ENCODE results near the gene ARFGAP1.

The ARFGAP1 gene

GRCh38 chr20:63291811-63292210 lies 19.2 kb downstream of the ARFGAP1 start:
- ChIA-PET CTCF (interaction anchor here (0.8 to 1.8 kb wide), 4 partner anchors 11 to 90 kb away, joined by 3 to 9 read pairs (median 5); no protein-coding TSS in a partner anchor), POLR2A (interaction anchor here (2.1 kb wide), 1 partner anchor 19 kb away, joined by 6 read pairs; the partner anchor contains the start of gene ARFGAP1)
- DNase-seq (ENCODE audit: extremely low spot score), result no peak
- TF ChIP-seq FOXM1 (IDR thresholded peaks at IDR 0.05; ENCODE audit: borderline replicate concordance), result no peak
- no peak for TF ChIP-seq ARNT (IDR thresholded peaks at IDR 0.05)
- no peak for TF ChIP-seq TARDBP (IDR thresholded peaks at IDR 0.05)
- TF ChIP-seq FOXA1 (IDR thresholded peaks at IDR 0.05), result no peak
- no peak for TF ChIP-seq HDGF (IDR thresholded peaks at IDR 0.05; ENCODE audit: borderline replicate concordance)

DNA sequence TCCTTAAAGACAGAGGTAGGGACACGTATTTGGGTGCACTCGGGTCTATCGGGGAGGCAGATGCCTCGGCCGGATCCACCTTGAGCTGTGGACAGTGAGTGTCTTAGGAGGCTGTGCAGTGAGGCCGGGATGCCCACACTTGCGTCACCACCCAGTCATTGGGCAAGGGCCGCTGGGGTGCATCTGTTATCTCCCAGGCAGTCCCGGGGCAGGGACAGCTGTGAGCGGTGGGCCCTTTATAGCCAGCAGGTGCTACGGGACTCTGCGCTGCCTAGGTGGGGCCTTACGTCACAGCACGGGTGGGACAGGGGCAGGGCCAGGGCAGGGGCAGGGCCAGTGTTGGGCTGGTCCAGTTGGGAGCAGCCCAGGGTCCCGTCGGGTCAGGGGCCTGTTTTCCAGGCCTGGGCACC lies 19.7 kb downstream of the ARFGAP1 start:
- POLR2A ChIA-PET, result interaction anchor here (2.1 kb wide), 1 partner anchor 19 kb away, joined by 6 read pairs; the partner anchor contains the start of gene ARFGAP1
- no peak for DNase-seq (ENCODE audit: extremely low spot score)
- CTCF ChIA-PET, result interaction anchor here (0.8 to 1.8 kb wide), 3 partner anchors 17 to 89 kb away, joined by 3 to 7 read pairs (median 3); no protein-coding TSS in a partner anchor
- TF ChIP-seq TARDBP (IDR thresholded peaks at IDR 0.05), result no peak
- TF ChIP-seq ARNT (IDR thresholded peaks at IDR 0.05), result no peak
- no peak for TF ChIP-seq PKNOX1 (IDR thresholded peaks at IDR 0.05)
- no peak for TF ChIP-seq L3MBTL2 (conservative IDR thresholded peaks at IDR 0.05)
- no peak for TF ChIP-seq SUZ12 (IDR thresholded peaks at IDR 0.05)
- no peak for TF ChIP-seq FOXM1 (IDR thresholded peaks at IDR 0.05; ENCODE audit: borderline replicate concordance)
- no peak for TF ChIP-seq BHLHE40 (IDR thresholded peaks at IDR 0.05; ENCODE audit: borderline replicate concordance)
- TF ChIP-seq LEF1 (IDR thresholded peaks at IDR 0.05; ENCODE audit: borderline replicate concordance), result no peak
- no peak for TF ChIP-seq NFRKB (IDR thresholded peaks at IDR 0.05)

DNA sequence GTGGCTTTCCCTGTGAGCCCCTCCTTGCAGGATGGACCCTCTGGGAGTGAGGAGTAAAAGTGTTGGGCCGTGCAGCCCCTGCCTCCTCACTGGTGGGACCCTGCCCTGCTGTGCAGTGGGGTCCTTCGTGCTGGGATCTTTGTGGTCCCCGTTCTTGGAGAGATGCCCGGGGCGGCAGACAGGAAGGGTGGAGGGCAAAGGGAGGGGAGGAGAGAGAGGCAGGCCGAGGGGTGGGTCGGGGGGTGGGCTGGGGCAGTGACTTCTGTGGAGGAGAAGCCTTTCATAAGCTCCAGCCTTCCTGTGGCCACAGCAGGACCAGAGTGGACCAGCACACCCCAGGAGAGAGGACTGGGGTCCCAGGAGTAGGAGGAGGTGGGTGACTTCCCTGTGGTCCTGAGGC lies 20.3 kb downstream of the ARFGAP1 start, which contains the start of gene COL20A1:
Gene COL20A1 (plus strand): TSS at position 283 of the 400 bp plus-strand sequence. CDS start 1,922 bp downstream, outside the sequence.
- POLR2A ChIA-PET, result no interaction called here
- TF ChIP-seq SP1 (IDR thresholded peaks at IDR 0.05), result no peak
- no peak for TF ChIP-seq ELF4 (IDR thresholded peaks at IDR 0.05)
- no peak for TF ChIP-seq L3MBTL2 (conservative IDR thresholded peaks at IDR 0.05)
- no peak for TF ChIP-seq FOXM1 (IDR thresholded peaks at IDR 0.05; ENCODE audit: borderline replicate concordance)
- no peak for TF ChIP-seq FOXK2 (IDR thresholded peaks at IDR 0.05)
- TF ChIP-seq ZNF384 (IDR thresholded peaks at IDR 0.05), result no peak
- no peak for TF ChIP-seq HDGF (IDR thresholded peaks at IDR 0.05; ENCODE audit: borderline replicate concordance)
- TF ChIP-seq TARDBP (IDR thresholded peaks at IDR 0.05), result no peak
- TF ChIP-seq LEF1 (IDR thresholded peaks at IDR 0.05; ENCODE audit: borderline replicate concordance), result no peak
- no peak for TF ChIP-seq BHLHE40 (IDR thresholded peaks at IDR 0.05; ENCODE audit: borderline replicate concordance)
- TF ChIP-seq ARNT (IDR thresholded peaks at IDR 0.05), result no peak
- TF ChIP-seq FOXA1 (IDR thresholded peaks at IDR 0.05), result no peak
- no peak for TF ChIP-seq CTBP1 (IDR thresholded peaks at IDR 0.05; ENCODE audit: borderline replicate concordance)
- CTCF ChIA-PET, result no interaction called here
- DNase-seq (ENCODE audit: extremely low spot score), result no peak

DNA sequence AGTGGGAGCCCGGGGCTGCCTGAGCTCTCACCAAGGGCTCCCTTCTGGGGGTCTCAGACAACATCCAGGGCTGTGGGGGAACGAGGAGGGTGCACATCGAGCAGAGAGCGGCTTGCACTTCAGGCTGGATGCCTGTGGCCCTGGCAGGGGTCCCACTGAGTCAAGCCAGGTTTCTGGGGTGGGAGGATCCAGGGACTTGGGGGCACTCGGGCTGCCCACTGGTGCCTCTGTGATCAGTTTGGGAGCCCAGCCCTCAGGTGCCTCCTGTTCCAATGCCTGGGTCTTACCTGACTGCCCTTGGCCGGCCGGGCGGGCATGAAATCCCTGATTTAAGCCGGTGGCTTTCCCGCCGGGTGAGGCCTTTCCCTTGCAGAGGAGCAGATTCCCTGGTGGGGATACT lies 20.8 kb downstream of the ARFGAP1 start:
- CTCF ChIA-PET, result interaction anchor here (0.5 to 1.1 kb wide), 2 partner anchors 16 to 65 kb away, joined by 3 read pairs; no protein-coding TSS in a partner anchor
- DNase-seq (ENCODE audit: extremely low spot score), result no peak
- TF ChIP-seq FOXK2 (IDR thresholded peaks at IDR 0.05) (no peak), ZNF384 (IDR thresholded peaks at IDR 0.05) (no peak), BHLHE40 (IDR thresholded peaks at IDR 0.05; ENCODE audit: borderline replicate concordance) (no peak), CTBP1 (IDR thresholded peaks at IDR 0.05; ENCODE audit: borderline replicate concordance) (no peak), LEF1 (IDR thresholded peaks at IDR 0.05; ENCODE audit: borderline replicate concordance) (no peak), TARDBP (IDR thresholded peaks at IDR 0.05) (no peak), ARNT (IDR thresholded peaks at IDR 0.05) (no peak), FOXM1 (IDR thresholded peaks at IDR 0.05; ENCODE audit: borderline replicate concordance) (no peak), SP1 (IDR thresholded peaks at IDR 0.05) (no peak), ELF4 (IDR thresholded peaks at IDR 0.05) (no peak)
- POLR2A ChIA-PET, result no interaction called here

DNA sequence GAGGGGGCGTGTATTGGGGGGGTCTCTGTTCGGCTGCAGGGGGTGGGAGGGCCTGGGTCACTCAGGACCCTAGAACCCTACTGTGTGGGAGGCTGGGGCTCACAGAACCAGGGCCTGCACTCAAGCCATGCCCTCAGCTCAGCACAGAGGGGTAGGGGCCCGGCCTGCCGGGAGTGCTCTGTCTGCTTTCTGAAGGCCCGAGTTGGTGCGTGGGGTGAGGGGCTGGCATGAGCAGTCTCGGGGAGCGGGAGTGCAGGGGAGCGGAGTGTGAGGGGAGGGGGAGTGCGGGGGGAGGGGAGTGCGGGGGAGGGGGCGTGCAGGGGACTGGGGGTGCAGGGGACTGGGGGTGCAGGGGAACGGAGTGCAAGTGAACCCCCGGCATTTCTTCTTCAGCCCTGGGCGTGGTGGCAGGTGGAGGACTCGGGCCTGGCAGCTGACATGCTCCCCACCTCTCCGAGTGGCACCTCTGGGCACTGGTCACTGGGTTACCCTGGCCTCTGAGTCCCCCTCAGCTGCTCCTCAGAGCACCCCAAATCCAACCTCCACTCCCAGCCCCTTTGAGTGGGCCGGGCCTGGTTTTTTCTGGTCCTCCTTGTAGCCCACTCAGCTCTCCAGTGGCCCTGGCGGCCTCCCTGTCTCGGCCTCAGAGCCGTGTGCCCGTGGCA lies 21.4 kb downstream of the ARFGAP1 start:
- ChIA-PET CTCF (interaction anchor here (0.5 to 1.2 kb wide), 4 partner anchors 15 to 142 kb away, joined by 3 to 5 read pairs (median 3); no protein-coding TSS in a partner anchor), POLR2A (interaction anchor here (1.1 kb wide), 1 partner anchor 21 kb away, joined by 3 read pairs; the partner anchor contains the start of gene ARFGAP1)
- TF ChIP-seq TARDBP (IDR thresholded peaks at IDR 0.05) (no peak), NFRKB (IDR thresholded peaks at IDR 0.05) (no peak), BHLHE40 (IDR thresholded peaks at IDR 0.05; ENCODE audit: borderline replicate concordance) (no peak), HDGF (IDR thresholded peaks at IDR 0.05; ENCODE audit: borderline replicate concordance) (no peak), FOXA1 (IDR thresholded peaks at IDR 0.05) (no peak), ZNF384 (IDR thresholded peaks at IDR 0.05) (no peak), PKNOX1 (IDR thresholded peaks at IDR 0.05) (no peak), ELF4 (IDR thresholded peaks at IDR 0.05) (no peak)
- no peak for DNase-seq (ENCODE audit: extremely low spot score)

DNA sequence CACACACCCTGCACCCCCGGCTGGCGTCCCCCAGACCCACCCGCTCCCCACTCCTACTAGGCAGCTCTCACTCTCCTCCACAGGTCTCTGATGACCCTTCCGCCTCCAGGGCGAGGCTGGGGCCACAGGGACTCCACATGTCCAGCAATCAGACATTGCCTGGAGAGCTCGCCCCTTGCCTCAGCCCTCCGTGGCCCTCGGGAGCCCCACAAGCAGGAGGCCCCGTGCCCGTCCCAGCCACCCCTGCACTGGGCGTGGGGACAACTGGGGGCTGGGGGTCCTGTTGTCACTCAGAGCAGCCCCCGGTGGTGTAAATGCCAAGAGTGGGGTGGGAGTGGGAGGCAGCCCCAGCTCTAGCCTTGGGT lies 21.9 kb downstream of the ARFGAP1 start:
- no peak for TF ChIP-seq FOXA1 (IDR thresholded peaks at IDR 0.05)
- TF ChIP-seq TARDBP (IDR thresholded peaks at IDR 0.05), result no peak
- TF ChIP-seq L3MBTL2 (conservative IDR thresholded peaks at IDR 0.05), result no peak
- TF ChIP-seq HDGF (IDR thresholded peaks at IDR 0.05; ENCODE audit: borderline replicate concordance), result no peak
- TF ChIP-seq BHLHE40 (IDR thresholded peaks at IDR 0.05; ENCODE audit: borderline replicate concordance), result no peak
- TF ChIP-seq NFRKB (IDR thresholded peaks at IDR 0.05), result no peak
- ChIA-PET POLR2A (interaction anchor here (1.1 kb wide), 1 partner anchor 22 kb away, joined by 3 read pairs; the partner anchor contains the start of gene ARFGAP1), CTCF (interaction anchor here (0.6 to 1.2 kb wide), 3 partner anchors 15 to 142 kb away, joined by 3 to 5 read pairs (median 3); no protein-coding TSS in a partner anchor)
- no peak for DNase-seq (ENCODE audit: extremely low spot score)
